ENCODE results near the gene DIS3L2.

DNA sequence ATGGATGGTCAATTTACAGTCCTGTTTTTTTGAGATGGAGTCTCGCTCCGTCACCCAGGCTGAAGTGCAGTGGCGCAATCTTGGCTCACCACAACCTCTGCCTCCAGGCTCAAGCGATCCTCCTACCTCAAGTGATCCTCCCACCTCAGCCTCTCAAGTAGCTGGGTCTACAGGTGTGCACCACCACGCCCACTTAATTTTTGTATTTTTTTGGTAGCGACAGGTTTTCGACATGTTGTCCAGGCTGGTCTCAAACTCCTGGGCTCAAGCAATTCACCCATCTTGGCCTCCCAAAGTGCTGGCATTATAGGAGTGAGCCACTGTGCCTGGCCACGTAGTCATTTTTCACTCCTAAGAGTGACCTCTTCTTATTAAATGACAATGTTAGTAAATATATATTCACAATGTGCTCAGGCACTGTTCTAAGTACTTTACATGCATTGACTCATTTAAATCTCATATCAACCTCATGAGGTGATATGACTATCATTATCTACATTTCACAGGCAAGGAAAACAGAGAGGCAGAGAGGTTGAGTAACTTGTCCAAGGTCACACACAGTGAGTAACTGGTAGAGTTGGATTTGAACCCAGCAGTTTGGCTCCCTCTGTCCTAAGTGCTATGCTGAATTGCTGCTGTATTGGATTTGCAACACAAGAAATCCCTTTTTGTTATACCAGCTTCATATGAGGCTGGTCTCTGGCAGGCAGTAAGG lies 5.6 kb upstream of the DIS3L2 start:
- TF ChIP-seq, protein P1, sequence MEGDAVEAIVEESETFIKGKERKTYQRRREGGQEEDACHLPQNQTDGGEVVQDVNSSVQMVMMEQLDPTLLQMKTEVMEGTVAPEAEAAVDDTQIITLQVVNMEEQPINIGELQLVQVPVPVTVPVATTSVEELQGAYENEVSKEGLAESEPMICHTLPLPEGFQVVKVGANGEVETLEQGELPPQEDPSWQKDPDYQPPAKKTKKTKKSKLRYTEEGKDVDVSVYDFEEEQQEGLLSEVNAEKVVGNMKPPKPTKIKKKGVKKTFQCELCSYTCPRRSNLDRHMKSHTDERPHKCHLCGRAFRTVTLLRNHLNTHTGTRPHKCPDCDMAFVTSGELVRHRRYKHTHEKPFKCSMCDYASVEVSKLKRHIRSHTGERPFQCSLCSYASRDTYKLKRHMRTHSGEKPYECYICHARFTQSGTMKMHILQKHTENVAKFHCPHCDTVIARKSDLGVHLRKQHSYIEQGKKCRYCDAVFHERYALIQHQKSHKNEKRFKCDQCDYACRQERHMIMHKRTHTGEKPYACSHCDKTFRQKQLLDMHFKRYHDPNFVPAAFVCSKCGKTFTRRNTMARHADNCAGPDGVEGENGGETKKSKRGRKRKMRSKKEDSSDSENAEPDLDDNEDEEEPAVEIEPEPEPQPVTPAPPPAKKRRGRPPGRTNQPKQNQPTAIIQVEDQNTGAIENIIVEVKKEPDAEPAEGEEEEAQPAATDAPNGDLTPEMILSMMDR (IDR thresholded peaks at IDR 0.05): no peak
- TF ChIP-seq POLR2A (IDR thresholded peaks at IDR 0.05): no peak
